GM23338 (cell line): ENCODE results near the gene TRIM52. TPM values are rescaled to one million over a fixed set of nuclear protein-coding genes. Genes with fewer than 3 reads are reported as not detected.

Experiments
- ATAC-seq: fragments of 200-7000 bp; cut with Tn5 transposase; 3 replicates; pipeline ENCODE4 v1.9.1; 2020
- DNase-seq: peaks from one replicate; pipeline ENCODE4 v3.0.0-alpha.2; 2015; ENCODE audit warnings: low spot score
- H2AFZ ChIP-seq: fragments of 200-600 bp; sonication (generic); 2 replicates; pipeline ENCODE4 v1.8.0; 2016; ENCODE audit warnings: antibody characterized with exemption, mild to moderate bottlenecking, moderate library complexity
- H3F3A ChIP-seq: fragments of 200-600 bp; sonication (generic); replicated peaks from 2 replicates; pipeline ENCODE4 v1.8.0; 2017; ENCODE audit warnings: antibody characterized with exemption, mixed run types, low read depth
- H3K27ac ChIP-seq: fragments of 200-600 bp; sonication (generic); 2 replicates; pipeline ENCODE4 v1.6.1; 2016; ENCODE audit warnings: low read depth
- H3K27me3 ChIP-seq: fragments of 200-600 bp; sonication (generic); 2 replicates; pipeline ENCODE4 v1.8.0; 2016; ENCODE audit warnings: mild to moderate bottlenecking, mixed run types, moderate library complexity; ENCODE audit not compliant: insufficient read depth
- H3K36me3 ChIP-seq: fragments of 200-600 bp; sonication (generic); 2 replicates; pipeline ENCODE4 v1.8.0; 2016; ENCODE audit warnings: mild to moderate bottlenecking; ENCODE audit not compliant: insufficient read depth
- H3K4me1 ChIP-seq: fragments of 200-600 bp; sonication (generic); 2 replicates; pipeline ENCODE4 v1.8.0; 2016; ENCODE audit warnings: mild to moderate bottlenecking, moderate library complexity; ENCODE audit not compliant: insufficient read depth
- H3K4me2 ChIP-seq: fragments of 200-600 bp; sonication (generic); 2 replicates; pipeline ENCODE4 v1.7.1; 2017; ENCODE audit warnings: mixed run types
- H3K4me3 ChIP-seq: fragments of 200-600 bp; sonication (generic); 2 replicates; pipeline ENCODE4 v1.6.1; 2016; ENCODE audit warnings: mixed run types
- H3K79me2 ChIP-seq: fragments of 200-600 bp; sonication (generic); replicated peaks from 2 replicates; pipeline ENCODE4 v1.8.0; 2017; ENCODE audit warnings: mild to moderate bottlenecking; ENCODE audit not compliant: insufficient read depth
- H3K9me2 ChIP-seq: fragments of 200-600 bp; sonication (generic); 2 replicates; pipeline ENCODE4 v1.8.0; 2017; ENCODE audit not compliant: insufficient read depth
- H4K20me1 ChIP-seq: fragments of 200-600 bp; sonication (generic); replicated peaks from 2 replicates; pipeline ENCODE4 v1.8.0; 2017; ENCODE audit warnings: mild to moderate bottlenecking; ENCODE audit not compliant: insufficient read depth
- H3K27ac Mint-ChIP-seq: 2 replicates; pipeline ENCODE4 v1.8.0; 2020; ENCODE audit warnings: inconsistent platforms, mild to moderate bottlenecking, moderate library complexity, mixed read lengths
- H3K27me3 Mint-ChIP-seq: 3 replicates; pipeline ENCODE4 v1.8.0; 2022; ENCODE audit warnings: low read depth, mild to moderate bottlenecking, moderate library complexity, mixed read lengths, inconsistent platforms; ENCODE audit not compliant: insufficient read depth, poor library complexity
- H3K36me3 Mint-ChIP-seq: 3 replicates; pipeline ENCODE4 v1.8.0; 2021; ENCODE audit warnings: low read depth, mild to moderate bottlenecking, inconsistent platforms, moderate library complexity, mixed read lengths
- H3K4me1 Mint-ChIP-seq: 3 replicates; pipeline ENCODE4 v1.8.0; 2020; ENCODE audit warnings: mild to moderate bottlenecking, inconsistent platforms, mixed read lengths
- H3K4me3 Mint-ChIP-seq: 3 replicates; pipeline ENCODE4 v1.8.0; 2021; ENCODE audit warnings: moderate library complexity, mild to moderate bottlenecking, inconsistent platforms, mixed read lengths
- H3K9me3 Mint-ChIP-seq: 3 replicates; pipeline ENCODE4 v1.8.0; 2020; ENCODE audit warnings: moderate library complexity, mild to moderate bottlenecking, inconsistent platforms, mixed read lengths
- CREB1 ChIP-seq: fragments of 250-450 bp; sonication (Bioruptor Pico); IDR thresholded peaks from 2 replicates; pipeline ENCODE4 v1.5.0; 2020; ENCODE audit warnings: low read depth, mild to moderate bottlenecking, moderate library complexity
- EZH2 ChIP-seq: fragments of 200-600 bp; sonication (generic); IDR thresholded peaks from one replicate; pipeline ENCODE4 v1.8.0; 2017; ENCODE audit warnings: antibody characterized with exemption, mild to moderate bottlenecking, low read depth; ENCODE audit not compliant: unreplicated experiment
- JUNB ChIP-seq: IDR thresholded peaks from one replicate; pipeline ENCODE4 v1.6.1; 2016; ENCODE audit warnings: antibody characterized with exemption; ENCODE audit not compliant: unreplicated experiment
- POLR2AphosphoS5 ChIP-seq: IDR thresholded peaks from 2 replicates; pipeline ENCODE4 v1.6.1; 2016; ENCODE audit warnings: antibody characterized with exemption, low read depth
- ZNF331 ChIP-seq: fragments of 250-450 bp; sonication (Bioruptor Pico); IDR thresholded peaks from 2 replicates; pipeline ENCODE4 v1.5.0; 2020; ENCODE audit warnings: low read depth, mild to moderate bottlenecking, moderate library complexity
- polyA plus RNA-seq: library from polyadenylated mRNA; unstranded; fragments of >200 nt; fragmentation: Nextera tagmentation; extraction: Ambion mirVana; gene quantifications from 2 replicates; pipeline ENCODE4 v1.2.1, GENCODE V29; 2016
- total RNA-seq: library from RNA; depleted of rRNA; stranded (reverse); fragments of >200 nt; shearing (Covaris generic); gene quantifications from 2 replicates; pipeline ENCODE4 v1.2.3, GENCODE V29; 2014
- TF ChIP-seq, protein P1 (sequence below): IDR thresholded peaks from 2 replicates; pipeline ENCODE4 v1.6.1; 2016; ENCODE audit warnings: antibody characterized with exemption
- TF ChIP-seq, protein P2 (sequence below): fragments of 250-450 bp; sonication (Bioruptor Pico); IDR thresholded peaks from 2 replicates; pipeline ENCODE4 v1.5.0; 2020; ENCODE audit warnings: mild to moderate bottlenecking, moderate library complexity

Gene TRIM52
- total and polyA plus RNA-seq, 2 experiments from 2014 or later, result 6.2 to 8.1 TPM

GRCh38 chr5:181234455-181235306 lies 26.3 kb downstream of the TRIM52 start:
- Mint-ChIP-seq H3K36me3 (peaks cover 83% of the 10 kb centered on the region), H3K27ac (peak overlapping the region; percentile 83), H3K4me3 (no peak overlapping the region; the same call in 2 of the 3 replicates), H3K4me1 (peaks cover 25% of the 10 kb centered on the region), H3K27me3 (peaks cover 48% of the 10 kb centered on the region), H3K9me3 (peaks cover 6% of the 10 kb centered on the region; the same call in 1 of the 3 replicates)
- Histone ChIP-seq H4K20me1 (peaks cover 38% of the 10 kb centered on the region), H3K79me2 (peaks cover 16% of the 10 kb centered on the region; the same call in 1 of the 2 replicates), H3K4me2 (no peak overlapping the region), H3K27me3 (no peaks in the 10 kb centered on the region), H2AFZ (no peak overlapping the region), H3K4me3 (no peak overlapping the region), H3K9me2 (no peaks in the 10 kb centered on the region), H3F3A (peaks cover 53% of the 10 kb centered on the region), H3K36me3 (peaks cover 40% of the 10 kb centered on the region), H3K27ac (peak overlapping the region; percentile 86), H3K4me1 (peaks cover 7% of the 10 kb centered on the region)
- DNase-seq, result peak; percentile 31
- TF ChIP-seq, protein P1, sequence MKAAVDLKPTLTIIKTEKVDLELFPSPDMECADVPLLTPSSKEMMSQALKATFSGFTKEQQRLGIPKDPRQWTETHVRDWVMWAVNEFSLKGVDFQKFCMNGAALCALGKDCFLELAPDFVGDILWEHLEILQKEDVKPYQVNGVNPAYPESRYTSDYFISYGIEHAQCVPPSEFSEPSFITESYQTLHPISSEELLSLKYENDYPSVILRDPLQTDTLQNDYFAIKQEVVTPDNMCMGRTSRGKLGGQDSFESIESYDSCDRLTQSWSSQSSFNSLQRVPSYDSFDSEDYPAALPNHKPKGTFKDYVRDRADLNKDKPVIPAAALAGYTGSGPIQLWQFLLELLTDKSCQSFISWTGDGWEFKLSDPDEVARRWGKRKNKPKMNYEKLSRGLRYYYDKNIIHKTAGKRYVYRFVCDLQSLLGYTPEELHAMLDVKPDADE, result no peak
- TF ChIP-seq CREB1 (CRISPR knock-in tag), result no peak
- TF ChIP-seq EZH2, result no peak
- TF ChIP-seq, protein P2, sequence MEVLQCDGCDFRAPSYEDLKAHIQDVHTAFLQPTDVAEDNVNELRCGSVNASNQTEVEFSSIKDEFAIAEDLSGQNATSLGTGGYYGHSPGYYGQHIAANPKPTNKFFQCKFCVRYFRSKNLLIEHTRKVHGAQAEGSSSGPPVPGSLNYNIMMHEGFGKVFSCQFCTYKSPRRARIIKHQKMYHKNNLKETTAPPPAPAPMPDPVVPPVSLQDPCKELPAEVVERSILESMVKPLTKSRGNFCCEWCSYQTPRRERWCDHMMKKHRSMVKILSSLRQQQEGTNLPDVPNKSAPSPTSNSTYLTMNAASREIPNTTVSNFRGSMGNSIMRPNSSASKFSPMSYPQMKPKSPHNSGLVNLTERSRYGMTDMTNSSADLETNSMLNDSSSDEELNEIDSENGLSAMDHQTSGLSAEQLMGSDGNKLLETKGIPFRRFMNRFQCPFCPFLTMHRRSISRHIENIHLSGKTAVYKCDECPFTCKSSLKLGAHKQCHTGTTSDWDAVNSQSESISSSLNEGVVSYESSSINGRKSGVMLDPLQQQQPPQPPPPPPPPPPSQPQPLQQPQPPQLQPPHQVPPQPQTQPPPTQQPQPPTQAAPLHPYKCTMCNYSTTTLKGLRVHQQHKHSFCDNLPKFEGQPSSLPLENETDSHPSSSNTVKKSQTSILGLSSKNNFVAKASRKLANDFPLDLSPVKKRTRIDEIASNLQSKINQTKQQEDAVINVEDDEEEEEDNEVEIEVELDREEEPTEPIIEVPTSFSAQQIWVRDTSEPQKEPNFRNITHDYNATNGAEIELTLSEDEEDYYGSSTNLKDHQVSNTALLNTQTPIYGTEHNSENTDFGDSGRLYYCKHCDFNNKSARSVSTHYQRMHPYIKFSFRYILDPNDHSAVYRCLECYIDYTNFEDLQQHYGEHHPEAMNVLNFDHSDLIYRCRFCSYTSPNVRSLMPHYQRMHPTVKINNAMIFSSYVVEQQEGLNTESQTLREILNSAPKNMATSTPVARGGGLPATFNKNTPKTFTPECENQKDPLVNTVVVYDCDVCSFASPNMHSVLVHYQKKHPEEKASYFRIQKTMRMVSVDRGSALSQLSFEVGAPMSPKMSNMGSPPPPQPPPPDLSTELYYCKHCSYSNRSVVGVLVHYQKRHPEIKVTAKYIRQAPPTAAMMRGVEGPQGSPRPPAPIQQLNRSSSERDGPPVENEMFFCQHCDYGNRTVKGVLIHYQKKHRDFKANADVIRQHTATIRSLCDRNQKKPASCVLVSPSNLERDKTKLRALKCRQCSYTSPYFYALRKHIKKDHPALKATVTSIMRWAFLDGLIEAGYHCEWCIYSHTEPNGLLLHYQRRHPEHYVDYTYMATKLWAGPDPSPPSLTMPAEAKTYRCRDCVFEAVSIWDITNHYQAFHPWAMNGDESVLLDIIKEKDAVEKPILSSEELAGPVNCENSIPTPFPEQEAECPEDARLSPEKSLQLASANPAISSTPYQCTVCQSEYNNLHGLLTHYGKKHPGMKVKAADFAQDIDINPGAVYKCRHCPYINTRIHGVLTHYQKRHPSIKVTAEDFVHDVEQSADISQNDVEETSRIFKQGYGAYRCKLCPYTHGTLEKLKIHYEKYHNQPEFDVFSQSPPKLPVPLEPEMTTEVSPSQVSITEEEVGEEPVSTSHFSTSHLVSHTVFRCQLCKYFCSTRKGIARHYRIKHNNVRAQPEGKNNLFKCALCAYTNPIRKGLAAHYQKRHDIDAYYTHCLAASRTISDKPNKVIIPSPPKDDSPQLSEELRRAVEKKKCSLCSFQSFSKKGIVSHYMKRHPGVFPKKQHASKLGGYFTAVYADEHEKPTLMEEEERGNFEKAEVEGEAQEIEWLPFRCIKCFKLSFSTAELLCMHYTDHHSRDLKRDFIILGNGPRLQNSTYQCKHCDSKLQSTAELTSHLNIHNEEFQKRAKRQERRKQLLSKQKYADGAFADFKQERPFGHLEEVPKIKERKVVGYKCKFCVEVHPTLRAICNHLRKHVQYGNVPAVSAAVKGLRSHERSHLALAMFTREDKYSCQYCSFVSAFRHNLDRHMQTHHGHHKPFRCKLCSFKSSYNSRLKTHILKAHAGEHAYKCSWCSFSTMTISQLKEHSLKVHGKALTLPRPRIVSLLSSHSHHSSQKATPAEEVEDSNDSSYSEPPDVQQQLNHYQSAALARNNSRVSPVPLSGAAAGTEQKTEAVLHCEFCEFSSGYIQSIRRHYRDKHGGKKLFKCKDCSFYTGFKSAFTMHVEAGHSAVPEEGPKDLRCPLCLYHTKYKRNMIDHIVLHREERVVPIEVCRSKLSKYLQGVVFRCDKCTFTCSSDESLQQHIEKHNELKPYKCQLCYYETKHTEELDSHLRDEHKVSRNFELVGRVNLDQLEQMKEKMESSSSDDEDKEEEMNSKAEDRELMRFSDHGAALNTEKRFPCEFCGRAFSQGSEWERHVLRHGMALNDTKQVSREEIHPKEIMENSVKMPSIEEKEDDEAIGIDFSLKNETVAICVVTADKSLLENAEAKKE (CRISPR knock-in tag), result no peak
- no peak for TF ChIP-seq JUNB
- TF ChIP-seq POLR2AphosphoS5, result peak; percentile 41; the same call in 1 of the 2 replicates
- TF ChIP-seq ZNF331 (CRISPR knock-in tag), result no peak
- ATAC-seq, result peak; percentile 35
